Mesothelial cell of epicardium (in vitro differentiated cells): ENCODE data around the gene SH3PXD2B. TPM values are rescaled to one million over a fixed set of nuclear protein-coding genes. Genes with fewer than 3 reads are reported as not detected.

ENCODE experiments used
- DNase-seq, 2 experiments: peaks; one replicate each; pipeline ENCODE4 v3.0.0; 2021; ENCODE audit warnings: low spot score in 2 of 2; ENCODE audit not compliant: unreplicated experiment in 2 of 2
- H3K27ac Mint-ChIP-seq: 2 replicates; pipeline ENCODE4 v1.8.0; 2021; ENCODE audit warnings: mixed read lengths
- H3K27me3 Mint-ChIP-seq: 2 replicates; pipeline ENCODE4 v1.8.0; 2021; ENCODE audit warnings: low read depth, mixed read lengths
- H3K36me3 Mint-ChIP-seq: 2 replicates; pipeline ENCODE4 v1.8.0; 2021; ENCODE audit warnings: mixed read lengths
- H3K4me1 Mint-ChIP-seq: 2 replicates; pipeline ENCODE4 v1.8.0; 2021; ENCODE audit warnings: mixed read lengths
- H3K4me3 Mint-ChIP-seq: 2 replicates; pipeline ENCODE4 v1.8.0; 2021; ENCODE audit warnings: mild to moderate bottlenecking, moderate library complexity, mixed read lengths
- H3K9me3 Mint-ChIP-seq: 2 replicates; pipeline ENCODE4 v1.8.0; 2021; ENCODE audit warnings: mixed read lengths
- CTCF ChIP-seq: fragments of 200-600 bp; sonication (generic); IDR thresholded peaks from one replicate; pipeline ENCODE4 v1.5.0; 2021; ENCODE audit warnings: antibody characterized with exemption; ENCODE audit not compliant: unreplicated experiment
- total RNA-seq: library from RNA; stranded (reverse); gene quantifications from 3 replicates; pipeline ENCODE4 v1.2.1, GENCODE V29; 2021

Gene SH3PXD2B
- total RNA-seq, 1 donor from 2014 or later, result 68.9 TPM

- H3K36me3 Mint-ChIP-seq, result peaks cover 9% of the 10 kb centered on the region
- no peak for DNase-seq
- H3K27me3 Mint-ChIP-seq, result no peaks in the 10 kb centered on the region
- H3K4me1 Mint-ChIP-seq, result peaks cover 36% of the 10 kb centered on the region
- peak overlapping the region; percentile 96 for H3K4me3 Mint-ChIP-seq
- TF ChIP-seq CTCF, result no peak
- H3K9me3 Mint-ChIP-seq, result peaks cover 5% of the 10 kb centered on the region
- peak overlapping the region; percentile 96 for H3K27ac Mint-ChIP-seq
These were observed 171.9 kb downstream of the SH3PXD2B start for GRCh38 chr5:172282272-172283019.

GRCh38 chr5:172281346-172281745, 173.0 kb downstream of the SH3PXD2B start:
- no peak for DNase-seq
- H3K4me1 Mint-ChIP-seq, result peaks cover 36% of the 10 kb centered on the region
- no peaks in the 10 kb centered on the region for H3K27me3 Mint-ChIP-seq
- H3K36me3 Mint-ChIP-seq, result peaks cover 16% of the 10 kb centered on the region
- no peak for TF ChIP-seq CTCF
- peaks cover 5% of the 10 kb centered on the region for H3K9me3 Mint-ChIP-seq
- peak overlapping the region; percentile 66 for H3K27ac Mint-ChIP-seq
- H3K4me3 Mint-ChIP-seq, result peak overlapping the region; percentile 96

GRCh38 chr5:172280929-172281328, 173.4 kb downstream of the SH3PXD2B start:
- Mint-ChIP-seq H3K27me3 (no peaks in the 10 kb centered on the region), H3K4me1 (peaks cover 36% of the 10 kb centered on the region), H3K27ac (peak overlapping the region; percentile 59), H3K9me3 (peaks cover 5% of the 10 kb centered on the region), H3K4me3 (peak overlapping the region; percentile 96), H3K36me3 (peaks cover 19% of the 10 kb centered on the region)
- TF ChIP-seq CTCF, result no peak
- DNase-seq, result no peak

GRCh38 chr5:172280317-172280716, 174.0 kb downstream of the SH3PXD2B start:
- Mint-ChIP-seq H3K4me1 (peaks cover 30% of the 10 kb centered on the region), H3K9me3 (peaks cover 5% of the 10 kb centered on the region), H3K27me3 (no peaks in the 10 kb centered on the region), H3K27ac (no peak overlapping the region), H3K4me3 (no peak overlapping the region), H3K36me3 (peaks cover 21% of the 10 kb centered on the region)
- TF ChIP-seq CTCF, result no peak
- DNase-seq, result no peak

GRCh38 chr5:172278356-172278755, 176.0 kb downstream of the SH3PXD2B start:
- DNase-seq, result no peak
- Mint-ChIP-seq H3K27me3 (no peaks in the 10 kb centered on the region), H3K4me3 (no peak overlapping the region), H3K4me1 (peaks cover 22% of the 10 kb centered on the region), H3K36me3 (peaks cover 21% of the 10 kb centered on the region), H3K9me3 (peaks cover 5% of the 10 kb centered on the region), H3K27ac (no peak overlapping the region)
- TF ChIP-seq CTCF, result no peak
